B cell (primary cell): Measurements from ENCODE around the gene GCDH. TPM values are rescaled to one million over a fixed set of nuclear protein-coding genes. Genes with fewer than 3 reads are reported as not detected.

ENCODE experiments used
- ATAC-seq: fragments of 200-7000 bp; cut with Tn5 transposase; one replicate; pipeline ENCODE4 v1.10.0; 2021; ENCODE audit warnings: low read depth, mild to moderate bottlenecking, moderate number of reproducible peaks, moderate library complexity
- CTCF ChIA-PET: fragments of 350-600 bp; sonication (Branson Sonifier 250); formaldehyde crosslinking; loops from one replicate; lab custom pipeline; 2021; ENCODE audit warnings: antibody characterized with exemption, inconsistent platforms; lab: Charles Lee
- POLR2A ChIA-PET: fragments of 350-600 bp; sonication (Branson Sonifier 250); formaldehyde crosslinking; loops from one replicate; lab custom pipeline; 2021; ENCODE audit warnings: antibody characterized with exemption; lab: Charles Lee
- DNase-seq: peaks from one replicate; pipeline ENCODE4 v3.0.0; 2013
- H2AFZ ChIP-seq: 2 replicates; pipeline ENCODE4 v1.6.1; 2012; ENCODE audit warnings: mild to moderate bottlenecking, low read depth, low read length; ENCODE audit not compliant: insufficient read depth, poor library complexity, severe bottlenecking
- H3K27ac ChIP-seq, 2 donors: 1 replicate in 1 of 2; 2 replicates in 1 of 2; pipeline ENCODE4 v1.5.1; 2012 to 2013; ENCODE audit warnings: low read length in 2 of 2, mild to moderate bottlenecking in 2 of 2, moderate library complexity in 1 of 2
- H3K27me3 ChIP-seq, 4 experiments: fragments of 200-600 bp in 1 of 4; sonication (generic) in 1 of 4; replicated peaks in 1 of 4; 1 replicate in 2 of 4; 2 replicates in 2 of 4; pipeline versions ENCODE4 v1.6.1 to v1.7.0; 2013 to 2016; ENCODE audit warnings: low read length in 3 of 4, mild to moderate bottlenecking in 2 of 4, mixed read lengths in 1 of 4, moderate library complexity in 1 of 4; ENCODE audit not compliant: insufficient read depth in 4 of 4, control insufficient read depth in 3 of 4; ENCODE audit errors: control extremely low read depth in 1 of 4
- H3K36me3 ChIP-seq, 2 experiments: replicated peaks in 1 of 2; 1 replicate in 1 of 2; 2 replicates in 1 of 2; pipeline versions ENCODE4 v1.6.1 to v1.7.1; 2013; ENCODE audit warnings: low read length in 1 of 2; ENCODE audit not compliant: insufficient read depth in 2 of 2, control insufficient read depth in 1 of 2; ENCODE audit errors: control extremely low read depth in 1 of 2, extremely low read depth in 1 of 2
- H3K4me1 ChIP-seq, 2 donors: fragments of 200-600 bp in 1 of 2; sonication (generic) in 1 of 2; 1 replicate in 1 of 2; 2 replicates in 1 of 2; pipeline versions ENCODE4 v1.5.1 to v1.6.1; 2013 to 2017; ENCODE audit warnings: low read length in 2 of 2; ENCODE audit not compliant: control insufficient read depth in 2 of 2, insufficient read depth in 2 of 2
- H3K4me2 ChIP-seq: replicated peaks from 2 replicates; pipeline ENCODE3; 2012; ENCODE audit warnings: mild to moderate bottlenecking, low read depth, low read length; ENCODE audit not compliant: poor library complexity, severe bottlenecking
- H3K4me3 ChIP-seq, 5 experiments: fragments of 200-600 bp in 1 of 5; sonication (generic) in 1 of 5; 1 replicate in 3 of 5; 2 replicates in 2 of 5; pipeline versions ENCODE4 v1.5.1 to v1.7.0; 2011 to 2016; ENCODE audit warnings: low read length in 4 of 5, mild to moderate bottlenecking in 4 of 5, low read depth in 2 of 5, control low read depth in 1 of 5, moderate library complexity in 1 of 5; ENCODE audit not compliant: insufficient read depth in 1 of 5; ENCODE audit errors: control extremely low read depth in 1 of 5, extremely low read depth in 1 of 5
- H3K79me2 ChIP-seq: fragments of 200-600 bp; sonication (generic); one replicate; pipeline ENCODE4 v1.6.0; 2016; ENCODE audit warnings: low read length; ENCODE audit not compliant: control insufficient read depth, insufficient read depth
- H3K9ac ChIP-seq: fragments of 200-600 bp; sonication (generic); 2 replicates; pipeline ENCODE4 v1.6.1; 2017; ENCODE audit warnings: mild to moderate bottlenecking, low read length, moderate library complexity
- H3K9me3 ChIP-seq, 3 donors: one replicate each; pipeline versions ENCODE4 v1.6.1 to v1.7.1; 2013; ENCODE audit warnings: low read length in 2 of 3; ENCODE audit not compliant: control insufficient read depth in 2 of 3, insufficient read depth in 1 of 3; ENCODE audit errors: control extremely low read depth in 1 of 3
- H4K20me1 ChIP-seq: 2 replicates; pipeline ENCODE4 v1.6.0; 2012; ENCODE audit warnings: mild to moderate bottlenecking, low read length; ENCODE audit not compliant: insufficient read depth, control insufficient read depth, poor library complexity, severe bottlenecking
- H3K27ac Mint-ChIP-seq: one replicate; pipeline ENCODE4 v1.8.0; 2021; ENCODE audit warnings: mixed read lengths
- H3K27me3 Mint-ChIP-seq: one replicate; pipeline ENCODE4 v1.8.0; 2021; ENCODE audit warnings: mixed read lengths
- H3K4me1 Mint-ChIP-seq: one replicate; pipeline ENCODE4 v1.8.0; 2021; ENCODE audit warnings: mixed read lengths
- H3K4me3 Mint-ChIP-seq: one replicate; pipeline ENCODE4 v1.8.0; 2021; ENCODE audit warnings: mixed read lengths
- H3K9me3 Mint-ChIP-seq: one replicate; pipeline ENCODE4 v1.8.0; 2022; ENCODE audit warnings: mixed read lengths; ENCODE audit not compliant: insufficient read depth
- CTCF ChIP-seq: fragments of 200-600 bp; IDR thresholded peaks from one replicate; pipeline ENCODE4 v1.8.0; 2022; ENCODE audit warnings: antibody characterized with exemption, mild to moderate bottlenecking
- EZH2 ChIP-seq: IDR thresholded peaks from 2 replicates; pipeline ENCODE4 v1.6.1; 2012; ENCODE audit warnings: borderline replicate concordance, low read depth, mild to moderate bottlenecking, moderate library complexity, low read length; ENCODE audit not compliant: insufficient read depth, poor library complexity, severe bottlenecking
- WGBS: methylation state at CpG from one replicate; pipeline ENCODE4 v1.1.5; 2013; ENCODE audit warnings: missing lambda C conversion rate; ENCODE audit not compliant: insufficient coverage; 5-methylcytosine and 5-hydroxymethylcytosine counted together
- intact Hi-C: fragments of 100-400 bp; cut with micrococcal nuclease; formaldehyde crosslinking; loops from one replicate; pipeline ENCODE4 v1.10.0; 2022
- polyA plus RNA-seq: library from polyadenylated mRNA; depleted of rRNA; stranded (reverse); fragments of >200 nt; gene quantifications from 2 replicates; pipeline ENCODE4 v1.2.3, GENCODE V29; 2012
- small RNA-seq: library from RNA; depleted of rRNA; stranded (forward); fragments of <200 nt; gene quantifications from one replicate; pipeline ENCODE3, GENCODE V24; 2012; ENCODE audit warnings: low replicate concordance, low read depth; ENCODE audit not compliant: insufficient read length
- total RNA-seq, 2 donors: library from RNA; stranded (reverse); fragments of 120-200 nt in 1 of 2; gene quantifications; 1 replicate in 1 of 2; 2 replicates in 1 of 2; pipeline versions ENCODE4 v1.2.3 to v1.2.4, GENCODE V29; 2013 to 2022

Gene GCDH
- total and polyA plus RNA-seq, 2 donors (not counting 1 experiment from before 2014, with no cell fraction given) = 48.9 to 61.2 TPM

- peaks cover 0 to 4% (median 0%) of the 10 kb centered on the region in 3 donors for H3K9me3 ChIP-seq
- ChIA-PET POLR2A (interaction anchor here (0.6 to 1.3 kb wide), 2 partner anchors 11 to 788 kb away, joined by 3 to 4 read pairs; partner anchors contain the start of gene CALR), CTCF (interaction anchor here (1.1 to 1.5 kb wide), 2 partner anchors 17 kb away, joined by 3 to 6 read pairs; no protein-coding TSS in a partner anchor)
- H2AFZ ChIP-seq = no peak overlapping the region
- peaks cover 15 to 28% of the 10 kb centered on the region in 2 donors for H3K4me1 ChIP-seq
- intact Hi-C loops = no loop called here
- no peak overlapping the region for H3K9ac ChIP-seq
- H3K36me3 ChIP-seq = peaks cover 0 to 76% of the 10 kb centered on the region in 2 experiments
- H3K27me3 ChIP-seq = no peaks in the 10 kb centered on the region
- Mint-ChIP-seq H3K27ac (no peak overlapping the region), H3K4me3 (no peak overlapping the region), H3K9me3 (no peaks in the 10 kb centered on the region), H3K4me1 (peaks cover 31% of the 10 kb centered on the region), H3K27me3 (no peaks in the 10 kb centered on the region)
- H3K4me2 ChIP-seq = no peak overlapping the region
- WGBS = 98% methylated on average over 29 of the region's 30 CpGs
- TF ChIP-seq EZH2 = no peak
- TF ChIP-seq CTCF = no peak
- DNase-seq (no peak), ATAC-seq (no peak)
- H3K4me3 ChIP-seq = no peak overlapping the region
- H3K27ac ChIP-seq = no peak overlapping the region
- H3K79me2 ChIP-seq = peaks cover 17% of the 10 kb centered on the region
- H4K20me1 ChIP-seq = peaks cover 30% of the 10 kb centered on the region
These were observed 57.8 kb downstream of the GCDH start for GRCh38 chr19:12948612-12949362.

Small RNA genes lying within 50 kb of the gene (small RNA-seq; reads per million reads assigned to genes)
- not detected for gene MIR5695
- gene MIR6515 = not detected
- not detected for gene MIR6794

Other genes starting within 250 kb of the GCDH start
- 252 and 256 TPM in 2 replicates for gene MAN2B1, start 224.4 kb upstream of the GCDH start, total RNA-seq
- gene MAN2B1, start 224.4 kb upstream of the GCDH start, polyA plus RNA-seq = 183 and 188 TPM in 2 replicates
- gene WDR83, start 224.4 kb upstream of the GCDH start, total RNA-seq = 24.6 and 25.8 TPM in 2 replicates
- gene WDR83, start 224.4 kb upstream of the GCDH start, polyA plus RNA-seq = 15.2 and 16.3 TPM in 2 replicates
- gene DHPS, start 209.3 kb upstream of the GCDH start, total RNA-seq = 187 and 200 TPM in 2 replicates
- 204 and 216 TPM in 2 replicates for gene DHPS, start 209.3 kb upstream of the GCDH start, polyA plus RNA-seq
- not detected in 2 replicates for gene GNG14, start 203.2 kb upstream of the GCDH start, total RNA-seq
- gene GNG14, start 203.2 kb upstream of the GCDH start, polyA plus RNA-seq = not detected in 2 replicates
- 4.7 and 5.2 TPM in 2 replicates for gene FBXW9, start 194.5 kb upstream of the GCDH start, total RNA-seq
- 4.0 and 4.7 TPM in 2 replicates for gene FBXW9, start 194.5 kb upstream of the GCDH start, polyA plus RNA-seq
- 73.7 and 76.3 TPM in 2 replicates for gene TNPO2, start 167.2 kb upstream of the GCDH start, total RNA-seq
- gene TNPO2, start 167.2 kb upstream of the GCDH start, polyA plus RNA-seq = 85.6 and 89.0 TPM in 2 replicates
- gene TRIR, start 156.5 kb upstream of the GCDH start, total RNA-seq = 199 and 207 TPM in 2 replicates
- gene TRIR, start 156.5 kb upstream of the GCDH start, polyA plus RNA-seq = 270 and 305 TPM in 2 replicates
- 30.7 and 37.2 TPM in 2 replicates for gene GET3, start 153.7 kb upstream of the GCDH start, total RNA-seq
- gene GET3, start 153.7 kb upstream of the GCDH start, polyA plus RNA-seq = 45.5 and 61.7 TPM in 2 replicates
- gene BEST2, start 139.4 kb upstream of the GCDH start, total RNA-seq = not detected in 2 replicates
- gene BEST2, start 139.4 kb upstream of the GCDH start, polyA plus RNA-seq = 0.07 TPM in 1 of 2 replicates, not detected in the other
- 31.6 and 33.4 TPM in 2 replicates for gene HOOK2, start 115.6 kb upstream of the GCDH start, total RNA-seq
- 30.3 and 35.7 TPM in 2 replicates for gene HOOK2, start 115.6 kb upstream of the GCDH start, polyA plus RNA-seq
- gene JUNB, start 99.7 kb upstream of the GCDH start, total RNA-seq = 196 and 206 TPM in 2 replicates
- 1,407 and 4,055 TPM in 2 replicates for gene JUNB, start 99.7 kb upstream of the GCDH start, polyA plus RNA-seq
- gene PRDX2, start 89.4 kb upstream of the GCDH start, total RNA-seq = 45.1 and 45.5 TPM in 2 replicates
- gene PRDX2, start 89.4 kb upstream of the GCDH start, polyA plus RNA-seq = 44.3 and 66.1 TPM in 2 replicates
- gene THSD8, start 89.1 kb upstream of the GCDH start, total RNA-seq = 2.1 TPM in 1 of 2 replicates, not detected in the other
- not detected in 2 replicates for gene THSD8, start 89.1 kb upstream of the GCDH start, polyA plus RNA-seq
- 16.9 and 18.9 TPM in 2 replicates for gene RNASEH2A, start 84.6 kb upstream of the GCDH start, total RNA-seq
- 13.0 and 14.5 TPM in 2 replicates for gene RNASEH2A, start 84.6 kb upstream of the GCDH start, polyA plus RNA-seq
- gene RTBDN, start 56.6 kb upstream of the GCDH start, total RNA-seq = not detected in 2 replicates
- gene RTBDN, start 56.6 kb upstream of the GCDH start, polyA plus RNA-seq = not detected in 2 replicates
- gene MAST1, start 52.6 kb upstream of the GCDH start, total RNA-seq = 0.39 and 1.2 TPM in 2 replicates
- 0.36 and 1.1 TPM in 2 replicates for gene MAST1, start 52.6 kb upstream of the GCDH start, polyA plus RNA-seq
- gene DNASE2, start 9.7 kb upstream of the GCDH start, total RNA-seq = 26.6 and 30.8 TPM in 2 replicates
- gene DNASE2, start 9.7 kb upstream of the GCDH start, polyA plus RNA-seq = 24.9 and 25.9 TPM in 2 replicates
- gene KLF1, start 4.0 kb upstream of the GCDH start, total RNA-seq = not detected in 2 replicates
- not detected in 2 replicates for gene KLF1, start 4.0 kb upstream of the GCDH start, polyA plus RNA-seq
- gene SYCE2, start 28.1 kb downstream of the GCDH start, total RNA-seq = not detected in 2 replicates
- gene SYCE2, start 28.1 kb downstream of the GCDH start, polyA plus RNA-seq = 0.17 TPM in 1 of 2 replicates, not detected in the other
- gene FARSA, start 42.6 kb downstream of the GCDH start, total RNA-seq = 50.1 and 50.9 TPM in 2 replicates
- gene FARSA, start 42.6 kb downstream of the GCDH start, polyA plus RNA-seq = 21.2 and 26.4 TPM in 2 replicates
- 214 and 237 TPM in 2 replicates for gene CALR, start 47.4 kb downstream of the GCDH start, total RNA-seq
- 385 and 709 TPM in 2 replicates for gene CALR, start 47.4 kb downstream of the GCDH start, polyA plus RNA-seq
- gene RAD23A, start 54.7 kb downstream of the GCDH start, total RNA-seq = 89.0 and 100 TPM in 2 replicates
- gene RAD23A, start 54.7 kb downstream of the GCDH start, polyA plus RNA-seq = 106 and 123 TPM in 2 replicates
- 11.7 and 12.6 TPM in 2 replicates for gene GADD45GIP1, start 66.1 kb downstream of the GCDH start, total RNA-seq
- gene GADD45GIP1, start 66.1 kb downstream of the GCDH start, polyA plus RNA-seq = 12.9 and 17.5 TPM in 2 replicates
- gene DAND5, start 78.4 kb downstream of the GCDH start, total RNA-seq = not detected in 2 replicates
- gene DAND5, start 78.4 kb downstream of the GCDH start, polyA plus RNA-seq = not detected in 2 replicates
- 4.8 and 5.6 TPM in 2 replicates for gene NFIX, start 104.3 kb downstream of the GCDH start, total RNA-seq
- gene NFIX, start 104.3 kb downstream of the GCDH start, polyA plus RNA-seq = 0.45 and 0.69 TPM in 2 replicates
- gene LYL1, start 211.7 kb downstream of the GCDH start, total RNA-seq = 124 and 125 TPM in 2 replicates
- 94.2 and 112 TPM in 2 replicates for gene LYL1, start 211.7 kb downstream of the GCDH start, polyA plus RNA-seq
- 81.6 and 91.8 TPM in 2 replicates for gene TRMT1, start 225.6 kb downstream of the GCDH start, total RNA-seq
- 281 and 284 TPM in 2 replicates for gene TRMT1, start 225.6 kb downstream of the GCDH start, polyA plus RNA-seq
- gene NACC1, start 227.1 kb downstream of the GCDH start, total RNA-seq = 25.9 and 30.6 TPM in 2 replicates
- gene NACC1, start 227.1 kb downstream of the GCDH start, polyA plus RNA-seq = 16.8 and 27.5 TPM in 2 replicates